Activated gamma-delta T cell treated with anti-CD3 and anti-CD28 coated beads, Interleukin-2, amount 50 U/mL, for 16 hours (primary cell): ENCODE measurements around the gene PSMB2.
"Not testable (repeated sequence)": the region's sequence is repeated elsewhere in the genome, so short reads cannot be mapped to it uniquely, and the experiment has no call there.

Source experiments
- DNase-seq: peaks from one replicate; pipeline ENCODE4 v3.0.0-alpha.2; 2020; ENCODE audit warnings: low read depth

Gene PSMB2

GRCh38 chr1:35641233-35641866 is at the start of gene PSMB2:
Gene PSMB2 (minus strand): TSS chr1:35641526. CDS start chr1:35641432, 94 bp downstream.
- peak; percentile 94 for DNase-seq

- no peak for DNase-seq
These were observed 49.8 kb upstream of the PSMB2 start for GRCh38 chr1:35691080-35691479.

DNA sequence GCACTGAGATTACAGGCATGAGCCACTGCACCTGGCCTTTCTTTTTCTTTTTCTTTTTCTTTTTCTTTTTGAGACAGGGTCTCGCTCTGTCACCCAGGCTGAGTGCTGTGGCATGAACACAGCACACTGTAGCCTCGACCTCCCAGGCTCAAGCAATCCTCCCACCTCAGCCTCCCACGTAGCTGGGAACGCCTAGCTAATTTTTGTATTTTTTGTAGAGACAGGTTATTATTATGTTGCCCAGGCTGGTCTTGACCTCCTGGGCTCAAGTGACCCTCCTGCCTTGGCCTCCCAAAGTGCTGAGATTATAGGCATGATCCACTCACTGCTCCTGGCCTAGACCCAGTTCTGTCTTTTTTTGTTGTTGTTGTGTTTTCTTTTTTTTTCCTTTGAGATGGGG is 48.8 kb upstream of the PSMB2 start:
- DNase-seq, result not testable (repeated sequence)

DNA sequence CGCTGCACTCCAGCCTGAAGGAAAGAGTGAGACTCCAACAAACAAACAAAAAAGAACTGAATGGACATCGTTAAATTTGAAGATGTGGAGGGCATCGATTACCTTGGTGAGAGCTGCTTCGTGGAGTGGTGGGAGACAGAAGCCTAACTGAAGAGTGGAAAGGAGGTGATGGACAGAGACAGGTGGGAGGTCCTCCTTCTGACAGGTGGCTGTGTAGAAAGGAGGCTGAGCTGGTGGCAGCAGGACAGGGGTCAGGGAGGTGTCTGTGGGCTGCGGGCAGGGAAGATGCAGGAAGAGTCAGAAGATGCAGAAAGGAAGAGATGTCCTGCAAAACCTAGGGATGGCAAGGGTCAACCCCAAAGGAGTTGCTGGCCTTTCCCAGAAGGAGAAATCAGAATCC is 46.8 kb upstream of the PSMB2 start:
- no peak for DNase-seq

GRCh38 chr1:35683012-35683411 is 41.7 kb upstream of the PSMB2 start:
- DNase-seq, result no peak

DNA sequence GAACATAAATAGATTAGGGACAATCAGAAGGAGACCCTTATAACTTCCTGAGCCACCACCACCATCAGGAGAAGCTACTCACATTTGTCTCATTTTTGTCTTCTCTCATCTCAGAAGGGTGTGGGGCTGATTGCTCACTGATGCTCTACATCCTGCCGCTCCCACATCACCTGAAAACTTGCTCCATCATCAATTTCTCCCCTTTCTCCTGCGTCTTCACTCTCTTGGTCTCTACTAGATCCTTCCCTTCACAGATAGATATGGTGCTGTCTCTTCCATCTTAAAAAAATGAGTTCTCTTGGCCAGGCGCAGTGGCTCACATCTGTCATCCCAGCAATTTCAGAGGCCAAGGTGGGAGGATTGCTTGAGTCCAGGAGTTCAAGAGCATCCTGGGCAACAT is 38.9 kb upstream of the PSMB2 start:
- no peak for DNase-seq

- DNase-seq, result no peak
These were observed 34.4 kb upstream of the PSMB2 start for GRCh38 chr1:35675773-35676172.

- no peak for DNase-seq
These were observed 32.8 kb upstream of the PSMB2 start for GRCh38 chr1:35674111-35674510.

DNA sequence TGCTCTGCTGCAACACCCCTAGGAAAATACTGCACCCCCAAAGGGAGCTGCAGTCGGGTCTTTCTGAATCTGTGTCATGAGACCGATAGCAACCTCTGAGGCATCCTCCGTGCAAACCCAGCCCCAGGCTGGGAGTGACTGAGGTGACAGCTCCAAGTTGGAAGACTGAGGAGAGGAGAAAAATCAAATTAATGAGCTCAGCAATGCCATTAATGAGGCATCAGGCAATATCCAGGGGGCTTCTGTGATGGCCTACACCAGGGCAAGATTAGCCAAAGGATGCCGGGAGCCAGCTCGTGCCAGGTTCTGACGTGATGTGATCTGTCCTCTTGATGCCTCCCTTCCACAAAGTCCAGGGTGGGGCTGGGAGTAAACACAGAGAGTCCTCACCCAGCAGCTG is 30.8 kb upstream of the PSMB2 start:
- no peak for DNase-seq

DNA sequence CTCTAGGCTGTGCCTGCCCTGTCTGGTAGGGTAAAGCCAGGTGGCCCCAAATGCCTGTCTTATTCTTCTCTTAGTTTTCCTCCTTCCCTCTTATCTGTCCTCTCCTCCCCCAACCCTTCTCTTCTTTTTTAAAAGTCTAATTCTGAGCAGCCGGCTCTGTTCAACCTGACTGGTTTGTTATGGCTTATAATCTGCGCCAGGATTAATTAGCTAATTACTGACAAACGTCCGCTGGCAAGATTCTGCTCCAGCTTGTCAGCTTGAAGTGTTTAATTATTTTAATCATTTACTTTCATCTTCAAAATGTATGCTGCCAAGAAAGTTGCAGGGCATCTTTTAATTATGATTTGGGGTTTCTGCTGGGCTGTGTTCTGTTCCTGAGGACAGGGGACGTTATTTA is 27.2 kb upstream of the PSMB2 start:
- no peak for DNase-seq

DNA sequence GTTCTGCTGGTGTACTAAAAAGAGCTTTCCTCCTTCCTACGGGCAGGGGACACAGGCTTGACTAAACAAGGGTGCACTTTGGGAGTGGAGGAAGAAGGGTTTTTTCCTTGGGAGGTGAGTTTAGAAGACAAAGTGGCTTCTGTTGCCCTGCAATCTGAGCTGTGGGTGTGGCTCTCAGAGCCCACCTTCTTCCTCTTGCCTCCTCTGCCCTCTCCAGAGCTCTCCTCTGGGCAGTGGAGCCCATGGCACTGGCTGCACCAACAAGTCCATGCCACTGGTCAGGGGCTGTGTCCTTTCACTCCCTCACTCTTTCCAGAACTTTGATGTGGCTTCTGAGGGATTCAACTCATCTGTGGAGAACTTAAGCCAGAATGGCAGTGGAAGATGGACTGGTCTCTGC is 25.6 kb upstream of the PSMB2 start:
- DNase-seq, result no peak

- DNase-seq, result no peak
These were observed 24.9 kb upstream of the PSMB2 start for GRCh38 chr1:35666216-35666615.

GRCh38 chr1:35663434-35663833 is 22.1 kb upstream of the PSMB2 start:
- no peak for DNase-seq

- DNase-seq, result no peak
These were observed 20.1 kb upstream of the PSMB2 start for GRCh38 chr1:35661474-35661795.

- no peak for DNase-seq
These were observed 19.5 kb upstream of the PSMB2 start for GRCh38 chr1:35660581-35661473.

- DNase-seq, result no peak
These were observed 18.3 kb upstream of the PSMB2 start for GRCh38 chr1:35659589-35659988.

DNA sequence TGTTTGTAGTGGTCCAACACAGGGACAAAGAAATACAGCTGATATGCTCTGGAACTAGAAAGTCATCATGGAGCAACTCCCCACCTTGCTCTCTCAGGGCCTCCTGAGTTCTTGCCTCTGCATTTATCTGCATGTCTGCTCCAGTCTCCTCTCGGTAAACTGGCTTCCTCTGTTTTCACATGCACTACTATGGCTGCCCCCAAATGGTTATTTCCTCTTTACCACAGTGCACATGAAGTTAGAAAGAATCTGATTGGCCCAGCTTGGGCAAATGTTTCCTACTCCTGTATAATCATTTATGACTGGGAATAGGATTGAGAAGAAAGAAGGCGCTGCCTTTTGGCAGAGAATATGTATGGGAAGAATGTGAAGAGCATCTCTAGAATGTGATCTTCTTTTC is 16.5 kb upstream of the PSMB2 start:
- DNase-seq, result no peak

DNA sequence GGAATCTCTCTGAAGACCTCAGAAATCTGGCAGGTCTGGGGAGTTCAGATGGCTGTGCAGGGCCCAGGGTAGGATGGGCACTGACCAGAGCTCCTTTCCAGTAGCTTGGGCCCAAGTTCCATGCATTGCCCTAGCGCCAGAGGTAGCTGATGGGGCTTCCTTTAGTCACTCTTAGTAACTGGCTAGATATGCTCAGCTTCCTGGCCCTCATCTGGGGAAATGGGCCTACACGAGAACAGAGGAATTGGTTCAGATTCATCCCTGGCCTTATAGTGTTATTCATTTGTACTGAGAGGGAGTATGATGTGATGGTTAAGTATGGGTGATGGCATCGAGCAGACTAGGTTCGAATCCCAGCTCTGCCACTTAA is 15.5 kb upstream of the PSMB2 start:
- DNase-seq, result no peak

- no peak for DNase-seq
These were observed 15.0 kb upstream of the PSMB2 start for GRCh38 chr1:35656148-35656862.

- no peak for DNase-seq
These were observed 13.9 kb upstream of the PSMB2 start for GRCh38 chr1:35655196-35655595.

DNA sequence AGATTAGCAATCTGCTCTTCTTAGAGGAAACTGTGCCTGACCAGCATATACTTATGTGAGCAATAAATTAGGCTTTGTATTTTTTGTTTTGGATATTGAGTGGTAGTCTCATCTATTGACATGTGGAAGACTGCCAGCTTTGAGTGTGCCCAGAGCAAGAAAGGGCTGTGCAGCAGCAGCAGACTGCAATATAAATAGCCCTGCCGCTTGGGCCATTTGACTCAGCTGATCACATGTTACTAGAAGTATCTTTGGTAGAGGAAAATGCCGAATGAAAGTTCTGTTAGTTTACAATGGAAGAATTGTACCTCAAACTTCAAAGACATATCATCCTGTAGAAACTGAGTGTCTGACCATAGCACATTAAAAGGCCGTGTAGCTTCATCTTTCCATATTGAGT is 9.1 kb upstream of the PSMB2 start:
- DNase-seq, result no peak

DNA sequence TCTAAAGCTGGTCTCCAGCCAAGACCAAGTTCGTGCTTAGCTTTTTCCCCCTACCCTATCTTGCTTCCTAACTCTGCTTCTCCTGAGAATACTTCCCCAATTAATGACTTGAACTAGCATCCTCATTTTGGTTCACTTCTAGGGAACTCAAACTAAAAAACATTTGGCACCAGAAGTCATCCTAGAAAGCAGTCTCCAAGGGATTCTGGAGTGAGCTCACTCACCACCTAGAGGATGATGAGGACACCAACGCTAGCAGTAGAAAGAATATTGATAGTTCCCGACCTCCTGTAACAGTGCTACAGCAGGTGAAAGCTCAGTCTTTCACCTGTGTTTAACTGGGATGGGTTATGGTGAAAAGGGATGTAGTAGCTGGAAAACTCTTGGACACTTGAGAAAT is 4.7 kb upstream of the PSMB2 start:
- DNase-seq, result no peak

GRCh38 chr1:35644204-35644603 is 2.9 kb upstream of the PSMB2 start:
- no peak for DNase-seq
